Neural cell (in vitro differentiated cells): Measurements from ENCODE around the gene CSNK2B.
A peak's percentile ranks its signal among the peaks of the same experiment; 100 is the strongest.

ENCODE experiments used
- CTCF ChIP-seq: fragments of 450-650 bp; IDR thresholded peaks from 2 replicates; pipeline ENCODE4 v1.5.1; 2014; ENCODE audit warnings: antibody characterized with exemption, mild to moderate bottlenecking, moderate library complexity; ENCODE audit not compliant: poor library complexity, severe bottlenecking
- EP300 ChIP-seq: fragments of 450-650 bp; conservative IDR thresholded peaks from 2 replicates; pipeline ENCODE4 v1.6.1; 2014; ENCODE audit warnings: antibody characterized with exemption, mild to moderate bottlenecking, moderate library complexity; ENCODE audit not compliant: poor library complexity, severe bottlenecking
- EZH2 ChIP-seq: fragments of 200-600, 300-800 bp; shearing (Covaris generic), sonication (generic); IDR thresholded peaks from 2 replicates; pipeline ENCODE4 v1.6.1; 2014; ENCODE audit warnings: antibody characterized with exemption, low read length, borderline replicate concordance, mild to moderate bottlenecking; ENCODE audit not compliant: insufficient read depth, poor library complexity, severe bottlenecking
- POLR2AphosphoS5 ChIP-seq: IDR thresholded peaks from 2 replicates; pipeline ENCODE4 v1.6.1; 2012
- RAD21 ChIP-seq: fragments of 450-650 bp; conservative IDR thresholded peaks from 2 replicates; pipeline ENCODE4 v1.6.1; 2014; ENCODE audit warnings: antibody characterized with exemption, mild to moderate bottlenecking, moderate library complexity
- REST ChIP-seq: IDR thresholded peaks from 2 replicates; pipeline ENCODE4 v1.6.1; 2012; ENCODE audit warnings: borderline replicate concordance
- SMC3 ChIP-seq: fragments of 450-650 bp; conservative IDR thresholded peaks from 2 replicates; pipeline ENCODE4 v1.6.1; 2014; ENCODE audit warnings: antibody characterized with exemption, mild to moderate bottlenecking, moderate library complexity; ENCODE audit not compliant: poor library complexity

- peak; percentile 69 for TF ChIP-seq POLR2AphosphoS5
- TF ChIP-seq SMC3 = no peak
- TF ChIP-seq CTCF = no peak
- TF ChIP-seq EZH2 = no peak
- TF ChIP-seq RAD21 = peak; percentile 15
- TF ChIP-seq EP300 = no peak
- TF ChIP-seq REST = peak; percentile 88
These were observed 45.1 kb upstream of the CSNK2B start, which contains the start of gene PRRC2A for GRCh38 chr6:31620586-31621319.
